Measurements from ENCODE around the gene ROR1. TPM values are rescaled to one million over a fixed set of nuclear protein-coding genes. Genes with fewer than 3 reads are reported as not detected.

ROR1 gene
- total and polyA plus RNA-seq, 2 of the 13 experiments (the other 11 are each of a cell fraction or from before 2014, with no cell fraction given) = 0.58 to 2.3 TPM

DNA sequence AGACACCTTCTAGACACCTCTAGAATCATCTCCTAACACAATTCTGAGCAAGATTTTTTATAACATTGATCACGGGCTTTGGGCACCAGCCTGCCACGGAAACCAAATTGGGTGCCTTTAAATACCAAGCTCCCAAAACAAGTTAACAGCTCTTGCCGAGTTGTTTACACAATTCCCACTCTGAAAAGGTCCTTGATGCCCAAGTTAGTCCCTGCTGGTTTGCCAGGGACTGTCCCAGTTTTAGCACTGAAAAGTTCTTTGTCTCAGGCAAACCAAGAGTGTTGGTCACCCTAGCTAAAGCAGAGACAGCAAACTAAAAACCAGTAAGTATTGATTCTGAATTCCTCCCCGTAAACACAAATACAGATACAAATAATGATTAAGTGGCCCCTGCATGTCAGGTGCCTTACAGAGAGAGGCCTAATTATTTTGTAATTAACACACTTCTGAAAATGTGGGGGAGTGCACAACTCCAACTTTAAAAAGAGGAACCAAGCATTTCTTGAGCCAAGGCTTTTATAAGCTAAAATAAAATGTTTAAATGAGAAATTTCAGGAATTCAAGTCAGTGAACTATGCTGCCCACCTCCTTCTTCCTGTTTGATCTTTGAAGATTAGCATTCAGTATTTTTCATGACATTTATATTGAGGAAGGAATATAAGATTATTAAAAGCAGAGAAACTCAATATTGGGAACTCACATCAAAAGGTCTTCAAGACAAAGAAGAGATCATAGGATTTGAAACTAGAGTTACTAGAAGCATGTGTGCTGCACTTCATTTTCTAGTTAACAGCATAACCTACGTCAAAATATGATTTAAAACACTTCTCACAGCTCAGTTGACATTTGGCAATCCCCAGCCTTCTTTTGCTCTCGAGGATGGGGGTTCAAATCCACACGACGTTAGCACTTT lies 420.6 kb downstream of the ROR1 start:
- Histone ChIP-seq H3K27ac (ENCODE audit: extremely low read length, insufficient read depth, low read length) (no peak overlapping the region), H2AFZ (ENCODE audit: low read length) (no peak overlapping the region), H3K27me3 (ENCODE audit: control insufficient read depth in 1 of 2, insufficient read depth in 2 of 2, low read length in 2 of 2) (peaks cover 0 to 5% of the 10 kb centered on the region in 2 experiments; a peak in 1 of 5 replicates), H3K4me1 (ENCODE audit: insufficient read depth, low read length) (no peaks in the 10 kb centered on the region), H3K79me2 (ENCODE audit: insufficient read depth, low read length) (no peaks in the 10 kb centered on the region), H3K4me2 (ENCODE audit: low read depth, low read length) (no peak overlapping the region), H4K20me1 (ENCODE audit: insufficient read depth, low read length) (no peaks in the 10 kb centered on the region), H3K4me3 (replicated peaks in 1 of 3; ENCODE audit: insufficient read depth in 1 of 3, low read depth in 2 of 3, low read length in 3 of 3) (no peak overlapping the region), H3K9me3 (ENCODE audit: low read length) (no peaks in the 10 kb centered on the region), H3K36me3 (replicated peaks in 1 of 2; ENCODE audit: control insufficient read depth in 1 of 2, insufficient read depth in 2 of 2, low read length in 2 of 2) (no peaks in the 10 kb centered on the region), H3K9ac (ENCODE audit: insufficient read depth, low read depth, low read length) (no peak overlapping the region)
- CTCF ChIA-PET (ENCODE audit: low intra/inter-chr PET ratio, low total read pairs) = no interaction called here
- ATAC-seq = no peak
- in situ Hi-C loops (cut with HindIII; ENCODE audit: extremely low pct_ligation_motif_present, low pct_unique_long_range_greater_than_20kb) (no loop called here), intact Hi-C loops (cut with micrococcal nuclease; ENCODE audit: unreplicated experiment) (no loop called here)
- WGBS (ENCODE audit: low lambda C conversion rate) = 27% methylated on average over 8 of the region's 8 CpGs
- TF ChIP-seq MED13 (CRISPR knock-in tag; IDR thresholded peaks at IDR 0.05) (no peak), ATRX (CRISPR knock-in tag; IDR thresholded peaks at IDR 0.05; ENCODE audit: borderline replicate concordance) (no peak), TBL1XR1 (IDR thresholded peaks at IDR 0.05; ENCODE audit: borderline replicate concordance, low read length, partially characterized antibody) (no peak), RFXAP (CRISPR knock-in tag; IDR thresholded peaks at IDR 0.05; ENCODE audit: borderline replicate concordance) (no peak), KDM4B (CRISPR knock-in tag; IDR thresholded peaks at IDR 0.05) (no peak), GLI4 (CRISPR knock-in tag; IDR thresholded peaks at IDR 0.05; ENCODE audit: borderline replicate concordance) (no peak)
- DNase-seq (ENCODE audit: low spot score) = no peak
- no peak for FAIRE-seq
- POLR2A ChIA-PET = no interaction called here
- no TSS peak for BruUV-seq (replicated peaks)

DNA sequence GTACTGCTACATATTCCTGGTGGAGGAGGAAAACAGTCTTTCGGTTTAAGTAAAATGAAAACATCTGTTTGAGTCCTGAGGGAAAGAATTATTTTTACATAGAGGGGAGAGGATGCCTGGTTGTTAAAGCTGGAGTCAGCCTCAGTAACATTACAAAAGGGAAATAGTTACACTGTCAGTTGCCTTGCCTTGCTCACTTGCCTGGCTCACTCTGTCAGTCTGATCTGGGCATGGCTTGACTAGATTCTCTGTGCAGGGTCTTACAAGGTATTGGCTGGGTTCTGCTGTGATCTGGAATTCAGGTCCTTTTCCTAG lies 421.2 kb downstream of the ROR1 start:
- Histone ChIP-seq H4K20me1 (ENCODE audit: insufficient read depth, low read length) (no peaks in the 10 kb centered on the region), H3K4me2 (ENCODE audit: low read depth, low read length) (no peak overlapping the region), H3K4me3 (replicated peaks in 1 of 3; ENCODE audit: insufficient read depth in 1 of 3, low read depth in 2 of 3, low read length in 3 of 3) (no peak overlapping the region), H3K79me2 (ENCODE audit: insufficient read depth, low read length) (no peaks in the 10 kb centered on the region), H3K9me3 (ENCODE audit: low read length) (no peaks in the 10 kb centered on the region), H2AFZ (ENCODE audit: low read length) (no peak overlapping the region), H3K4me1 (ENCODE audit: insufficient read depth, low read length) (no peaks in the 10 kb centered on the region), H3K27me3 (ENCODE audit: control insufficient read depth in 1 of 2, insufficient read depth in 2 of 2, low read length in 2 of 2) (peaks cover 0 to 5% of the 10 kb centered on the region in 2 experiments; a peak in 1 of 5 replicates), H3K36me3 (replicated peaks in 1 of 2; ENCODE audit: control insufficient read depth in 1 of 2, insufficient read depth in 2 of 2, low read length in 2 of 2) (no peaks in the 10 kb centered on the region), H3K27ac (ENCODE audit: extremely low read length, insufficient read depth, low read length) (no peak overlapping the region), H3K9ac (ENCODE audit: insufficient read depth, low read depth, low read length) (no peak overlapping the region)
- POLR2A ChIA-PET = no interaction called here
- CTCF ChIA-PET (ENCODE audit: low intra/inter-chr PET ratio, low total read pairs) = no interaction called here
- in situ Hi-C loops (cut with HindIII; ENCODE audit: extremely low pct_ligation_motif_present, low pct_unique_long_range_greater_than_20kb) = no loop called here
- no peak for ATAC-seq
- WGBS (ENCODE audit: low lambda C conversion rate) = 46% methylated on average over 1 of the region's 1 CpG
- no peak for FAIRE-seq
- BruUV-seq (replicated peaks) = no TSS peak
- intact Hi-C loops (cut with micrococcal nuclease; ENCODE audit: unreplicated experiment) = no loop called here
- DNase-seq (ENCODE audit: low spot score) = no peak
- no peak for TF ChIP-seq ZNF883 (CRISPR knock-in tag; IDR thresholded peaks at IDR 0.05; ENCODE audit: not compliant biosample characterization)
- no peak for TF ChIP-seq KLF6 (CRISPR knock-in tag; IDR thresholded peaks at IDR 0.05)
- no peak for TF ChIP-seq ZNF75D (CRISPR knock-in tag; IDR thresholded peaks at IDR 0.05; ENCODE audit: borderline replicate concordance)
- no peak for TF ChIP-seq SOX13 (IDR thresholded peaks at IDR 0.05)
- no peak for TF ChIP-seq SOX13 (CRISPR knock-in tag; conservative IDR thresholded peaks at IDR 0.05 in 1 of 2, IDR thresholded peaks at IDR 0.05 in 1 of 2)

Measured in HepG2 (cell line).